GM21360 (cell line): Measurements from ENCODE around the gene UBE2M.
A peak's percentile ranks its signal among the peaks of the same experiment; 100 is the strongest.
"Not testable (repeated sequence)": the region's sequence is repeated elsewhere in the genome, so short reads cannot be mapped to it uniquely, and the experiment has no call there.

Experiments
- ATAC-seq: cut with Tn5 transposase; IDR thresholded peaks from one replicate; pipeline ENCODE4 v1.9.1; 2021; ENCODE audit warnings: mild to moderate bottlenecking, moderate library complexity; ENCODE audit not compliant: unreplicated experiment

Gene UBE2M

GRCh38 chr19:58513694-58514563 lies 44.5 kb downstream of the UBE2M start:
- ATAC-seq, result peak; percentile 65

- ATAC-seq, result no peak
Measured at GRCh38 chr19:58513213-58513693, 45.2 kb downstream of the UBE2M start.

GRCh38 chr19:58511353-58512208 lies 46.8 kb downstream of the UBE2M start, which contains the start of gene SLC27A5:
Gene SLC27A5, minus strand, starts transcription at chr19:58511992. Its CDS starts 37 bp downstream, at chr19:58511955.
- no peak for ATAC-seq

DNA sequence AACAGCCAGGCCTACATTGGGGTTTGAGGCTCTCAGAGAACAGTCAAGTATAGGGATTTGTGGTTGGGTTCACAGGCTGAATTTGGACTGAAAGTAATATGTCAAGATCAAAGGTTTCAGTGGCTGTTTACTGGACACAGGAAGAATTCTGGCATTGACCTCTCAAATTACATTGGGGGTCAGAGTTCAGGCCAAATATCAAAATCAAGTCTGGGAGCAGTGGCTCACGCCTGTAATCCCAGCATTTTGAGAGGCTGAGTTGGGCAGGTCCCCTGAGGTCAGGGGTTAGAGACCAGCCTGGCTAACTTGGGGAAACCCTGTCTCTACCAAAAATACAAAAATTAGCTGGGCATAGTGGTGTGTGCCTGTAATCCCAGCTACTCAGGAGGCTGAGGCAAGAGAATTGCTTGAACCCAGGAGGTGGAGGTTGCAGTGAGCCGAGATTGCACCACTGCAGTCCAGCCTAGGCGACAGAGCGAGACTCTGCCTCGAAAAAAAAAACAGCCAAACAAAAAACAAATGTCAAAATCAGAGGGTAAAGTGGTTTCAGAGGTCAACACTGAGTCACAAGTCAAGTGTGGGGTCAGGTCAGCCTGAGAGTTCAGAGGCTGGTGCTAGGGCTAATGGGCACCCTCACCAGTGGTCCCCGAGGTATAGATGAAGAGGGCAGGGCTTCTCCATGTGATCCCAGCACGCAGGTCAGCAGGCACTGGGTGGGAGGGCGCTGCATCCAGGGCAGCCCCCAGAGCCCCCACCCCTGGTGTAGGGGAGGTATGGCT lies 48.1 kb downstream of the UBE2M start:
- no peak for ATAC-seq

DNA sequence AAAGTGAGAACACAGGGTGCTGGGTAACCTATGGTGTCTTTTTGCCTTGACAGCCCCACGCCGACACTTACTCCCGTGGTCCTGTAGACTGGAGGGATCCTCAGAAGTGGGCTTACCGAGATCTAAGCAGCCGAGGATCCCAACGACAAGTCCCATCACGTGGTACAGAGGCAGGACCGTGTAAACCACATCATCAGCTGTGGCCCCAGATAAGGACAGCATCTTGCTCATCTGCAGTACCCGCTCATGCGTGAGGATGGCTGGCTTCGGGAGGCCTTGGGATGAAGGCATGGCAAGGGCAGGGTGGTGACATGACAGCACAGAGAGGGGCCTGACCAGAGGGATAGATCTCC lies 48.7 kb downstream of the UBE2M start:
- ATAC-seq, result no peak

GRCh38 chr19:58507602-58508223 lies 50.7 kb downstream of the UBE2M start:
- not testable (repeated sequence) for ATAC-seq
